ENCODE results near the gene OXT.

DNA sequence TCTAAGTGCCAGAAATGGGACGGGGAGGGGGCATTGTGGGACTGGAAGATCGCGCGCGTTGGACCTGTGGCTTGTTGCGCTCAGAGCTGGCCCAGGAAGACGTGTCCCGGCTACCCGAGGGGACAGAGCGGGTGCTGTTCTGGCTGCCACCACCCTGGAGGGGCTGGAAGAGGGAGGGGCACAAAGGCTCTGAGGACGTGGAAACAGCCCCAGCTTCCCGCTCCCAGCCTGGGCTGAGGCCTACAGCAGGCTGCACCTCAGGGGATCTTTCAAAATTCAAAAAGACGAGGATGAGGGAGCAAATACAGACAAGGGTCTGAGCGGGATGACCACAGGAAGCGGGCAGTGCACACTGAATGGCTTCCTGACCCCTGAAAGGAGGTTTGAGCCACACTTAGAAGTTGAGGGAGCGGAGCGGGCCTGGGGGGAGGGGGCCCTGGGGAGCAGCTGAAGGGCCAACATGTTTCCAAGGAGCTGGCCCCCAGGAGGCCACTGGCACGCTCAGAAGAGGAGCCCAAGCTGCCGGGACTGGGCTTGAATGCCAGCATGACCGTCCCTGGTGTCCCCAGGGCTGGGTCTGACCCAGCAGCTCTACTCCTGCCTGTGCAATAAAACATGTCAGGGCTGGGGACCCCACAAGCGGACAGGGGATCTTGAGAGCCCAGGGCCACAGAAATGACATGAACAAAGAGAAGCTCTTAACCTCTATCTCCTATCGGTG is 1.3 kb downstream of the OXT start:
- TF ChIP-seq POLR2A (IDR thresholded peaks at IDR 0.05) (no peak), EP300 (IDR thresholded peaks at IDR 0.05) (no peak)
- TF ChIP-seq, protein P1, sequence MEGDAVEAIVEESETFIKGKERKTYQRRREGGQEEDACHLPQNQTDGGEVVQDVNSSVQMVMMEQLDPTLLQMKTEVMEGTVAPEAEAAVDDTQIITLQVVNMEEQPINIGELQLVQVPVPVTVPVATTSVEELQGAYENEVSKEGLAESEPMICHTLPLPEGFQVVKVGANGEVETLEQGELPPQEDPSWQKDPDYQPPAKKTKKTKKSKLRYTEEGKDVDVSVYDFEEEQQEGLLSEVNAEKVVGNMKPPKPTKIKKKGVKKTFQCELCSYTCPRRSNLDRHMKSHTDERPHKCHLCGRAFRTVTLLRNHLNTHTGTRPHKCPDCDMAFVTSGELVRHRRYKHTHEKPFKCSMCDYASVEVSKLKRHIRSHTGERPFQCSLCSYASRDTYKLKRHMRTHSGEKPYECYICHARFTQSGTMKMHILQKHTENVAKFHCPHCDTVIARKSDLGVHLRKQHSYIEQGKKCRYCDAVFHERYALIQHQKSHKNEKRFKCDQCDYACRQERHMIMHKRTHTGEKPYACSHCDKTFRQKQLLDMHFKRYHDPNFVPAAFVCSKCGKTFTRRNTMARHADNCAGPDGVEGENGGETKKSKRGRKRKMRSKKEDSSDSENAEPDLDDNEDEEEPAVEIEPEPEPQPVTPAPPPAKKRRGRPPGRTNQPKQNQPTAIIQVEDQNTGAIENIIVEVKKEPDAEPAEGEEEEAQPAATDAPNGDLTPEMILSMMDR (IDR thresholded peaks at IDR 0.05) = no peak
